ENCODE data around the gene GLIPR1L1. TPM values are rescaled to one million over a fixed set of nuclear protein-coding genes. Genes with fewer than 3 reads are reported as not detected.

The GLIPR1L1 gene
- not detected for total RNA-seq
- long read RNA-seq: 0 reads

- intact Hi-C loops (cut with DNase I, micrococcal nuclease): loop anchor here in 1 of 2 donors (5.0 to 10.0 kb wide), 2 partner anchors 50 to 173 kb away; no protein-coding TSS in a partner anchor
- peak; percentile 64 for ATAC-seq
- peak; percentile 68 to 88 for DNase-seq
Measured at GRCh38 chr12:75334384-75335030, at the start of gene GLIPR1L1. TSS of gene GLIPR1L1 (plus strand) at chr12:75334670. CDS start at chr12:75334729, 59 bp downstream.

- no peak for ATAC-seq
- intact Hi-C loops (cut with DNase I, micrococcal nuclease): no loop called here
- DNase-seq: no peak
Measured at GRCh38 chr12:75288860-75289259, 45.6 kb upstream of the GLIPR1L1 start.

- ATAC-seq (no peak), DNase-seq (no peak)
- intact Hi-C loops (cut with DNase I, micrococcal nuclease): no loop called here
Measured at GRCh38 chr12:75289753-75290152, 44.7 kb upstream of the GLIPR1L1 start.

GRCh38 chr12:75291014-75291413, 43.5 kb upstream of the GLIPR1L1 start:
- intact Hi-C loops (cut with DNase I, micrococcal nuclease): no loop called here
- ATAC-seq: no peak
- DNase-seq: no peak

GRCh38 chr12:75294336-75294735, 40.1 kb upstream of the GLIPR1L1 start:
- ATAC-seq (no peak), DNase-seq (no peak)
- intact Hi-C loops (cut with DNase I, micrococcal nuclease): no loop called here

GRCh38 chr12:75294797-75295196, 39.7 kb upstream of the GLIPR1L1 start:
- intact Hi-C loops (cut with DNase I, micrococcal nuclease): no loop called here
- no peak for DNase-seq
- no peak for ATAC-seq

- intact Hi-C loops (cut with DNase I, micrococcal nuclease): no loop called here
- ATAC-seq: no peak
Measured at GRCh38 chr12:75302225-75302624, 32.2 kb upstream of the GLIPR1L1 start.

GRCh38 chr12:75302781-75303180, 31.7 kb upstream of the GLIPR1L1 start:
- intact Hi-C loops (cut with DNase I, micrococcal nuclease): no loop called here
- no peak for ATAC-seq
- DNase-seq: no peak

More at GRCh38 chr12:75302225-75302624, 32.2 kb upstream of the GLIPR1L1 start:
- DNase-seq: no peak

- intact Hi-C loops (cut with DNase I, micrococcal nuclease): no loop called here
- DNase-seq: no peak
- no peak for ATAC-seq
Measured at GRCh38 chr12:75305412-75306332, 28.8 kb upstream of the GLIPR1L1 start.

- intact Hi-C loops (cut with DNase I, micrococcal nuclease): no loop called here
- no peak for DNase-seq
- ATAC-seq: no peak
Measured at GRCh38 chr12:75308279-75308678, 26.2 kb upstream of the GLIPR1L1 start.

- intact Hi-C loops (cut with DNase I, micrococcal nuclease): no loop called here
- DNase-seq (no peak), ATAC-seq (no peak)
Measured at GRCh38 chr12:75311369-75311768, 23.1 kb upstream of the GLIPR1L1 start.

- ATAC-seq (no peak), DNase-seq (no peak)
- intact Hi-C loops (cut with DNase I, micrococcal nuclease): no loop called here
Measured at GRCh38 chr12:75315518-75315917, 19.0 kb upstream of the GLIPR1L1 start.

- no peak for ATAC-seq
- intact Hi-C loops (cut with DNase I, micrococcal nuclease): no loop called here
- DNase-seq: no peak
Measured at GRCh38 chr12:75317784-75318183, 16.7 kb upstream of the GLIPR1L1 start.

GRCh38 chr12:75322464-75322863, 12.0 kb upstream of the GLIPR1L1 start:
- ATAC-seq (no peak), DNase-seq (no peak)
- intact Hi-C loops (cut with DNase I, micrococcal nuclease): no loop called here

GRCh38 chr12:75323663-75324062, 10.8 kb upstream of the GLIPR1L1 start:
- intact Hi-C loops (cut with DNase I, micrococcal nuclease): no loop called here
- DNase-seq (no peak), ATAC-seq (no peak)

GRCh38 chr12:75327642-75328041, 6.8 kb upstream of the GLIPR1L1 start:
- no peak for DNase-seq
- intact Hi-C loops (cut with DNase I, micrococcal nuclease): no loop called here
- ATAC-seq: no peak

- peak; percentile 74 to 86 for DNase-seq
- peak; percentile 98 for ATAC-seq
- intact Hi-C loops (cut with DNase I, micrococcal nuclease): loop anchor here in 1 of 2 donors (5.0 to 10.0 kb wide), 2 partner anchors 55 to 177 kb away; no protein-coding TSS in a partner anchor
Measured at GRCh38 chr12:75329918-75330826, 4.3 kb upstream of the GLIPR1L1 start, which contains the start of gene CAPS2. TSS of gene CAPS2 (minus strand) at chr12:75330324. CDS start at chr12:75326498, 3,826 bp downstream.

GRCh38 chr12:75337905-75338304, 3.4 kb downstream of the GLIPR1L1 start:
- intact Hi-C loops (cut with DNase I, micrococcal nuclease): loop anchor here in 1 of 2 donors (10.0 kb wide), 1 partner anchor 47 kb away; no protein-coding TSS in a partner anchor
- no peak for ATAC-seq
- DNase-seq: no peak

GRCh38 chr12:75341873-75342272, 7.4 kb downstream of the GLIPR1L1 start:
- intact Hi-C loops (cut with DNase I, micrococcal nuclease): no loop called here
- ATAC-seq (no peak), DNase-seq (no peak)
